Type B pancreatic cell (in vitro differentiated cells): Measurements from ENCODE around the gene LIN54. TPM values are rescaled to one million over a fixed set of nuclear protein-coding genes. Genes with fewer than 3 reads are reported as not detected.
"Not testable (repeated sequence)": the region's sequence is repeated elsewhere in the genome, so short reads cannot be mapped to it uniquely, and the experiment has no call there.

Source experiments
- DNase-seq: peaks from one replicate; pipeline ENCODE4 v3.0.0; 2021; ENCODE audit warnings: mixed read lengths; ENCODE audit not compliant: unreplicated experiment; ENCODE audit errors: extremely low spot score
- H3K27ac Mint-ChIP-seq: 2 replicates; pipeline ENCODE4 v1.8.0; 2021; ENCODE audit warnings: mild to moderate bottlenecking, mixed read lengths
- H3K27me3 Mint-ChIP-seq: 2 replicates; pipeline ENCODE4 v1.8.0; 2021; ENCODE audit warnings: mixed read lengths
- H3K36me3 Mint-ChIP-seq: 2 replicates; pipeline ENCODE4 v1.8.0; 2021; ENCODE audit warnings: mixed read lengths
- H3K4me1 Mint-ChIP-seq: one replicate; pipeline ENCODE4 v1.8.0; 2021; ENCODE audit warnings: mixed read lengths; ENCODE audit not compliant: unreplicated experiment
- H3K4me3 Mint-ChIP-seq: 2 replicates; pipeline ENCODE4 v1.8.0; 2021; ENCODE audit warnings: mild to moderate bottlenecking, mixed read lengths
- H3K9me3 Mint-ChIP-seq: 2 replicates; pipeline ENCODE4 v1.8.0; 2021; ENCODE audit warnings: mixed read lengths
- CTCF ChIP-seq: fragments of 200-600 bp; sonication (generic); conservative IDR thresholded peaks from 2 replicates; pipeline ENCODE4 v1.5.0; 2021; ENCODE audit warnings: antibody characterized with exemption, mild to moderate bottlenecking
- long read RNA-seq: library from polyadenylated mRNA; unstranded; transcript quantifications from one replicate; pipeline ENCODE4 v2.0.0, GENCODE V29; 2020
- total RNA-seq: library from RNA; stranded (reverse); gene quantifications from 2 replicates; pipeline ENCODE4 v1.2.1, GENCODE V29; 2021; ENCODE audit warnings: low replicate concordance

The LIN54 gene
- total RNA-seq: 15.7 and 17.5 TPM in 2 replicates
- long read RNA-seq, partial matches to known transcripts: 6 of 10 reads
- long read RNA-seq, other reads (novel, unspliced or antisense): 4 of 10 reads

GRCh38 chr4:83010522-83011318, at the start of gene LIN54:
TSS of gene LIN54 (minus strand) at chr4:83010823. CDS start at chr4:82984844, 25,979 bp downstream.
- TF ChIP-seq CTCF: no peak
- no peaks in the 10 kb centered on the region for H3K27me3 Mint-ChIP-seq
- H3K4me1 Mint-ChIP-seq: peaks cover 31% of the 10 kb centered on the region
- DNase-seq: peak; percentile 80
- peak within 1 kb of the TSS; percentile 96 for H3K27ac Mint-ChIP-seq
- H3K36me3 Mint-ChIP-seq: peaks cover 4% of the 10 kb centered on the region
- H3K9me3 Mint-ChIP-seq: no peaks in the 10 kb centered on the region
- peak within 1 kb of the TSS; percentile 95 for H3K4me3 Mint-ChIP-seq

- Mint-ChIP-seq H3K9me3 (no peaks in the 10 kb centered on the region), H3K27ac (no peak overlapping the region), H3K4me1 (no peaks in the 10 kb centered on the region), H3K4me3 (no peak overlapping the region), H3K27me3 (no peaks in the 10 kb centered on the region), H3K36me3 (peaks cover 36% of the 10 kb centered on the region)
- TF ChIP-seq CTCF: peak; percentile 63
- DNase-seq: no peak
Measured at GRCh38 chr4:83054928-83055327, 44.3 kb upstream of the LIN54 start.

GRCh38 chr4:83048781-83049180, 38.2 kb upstream of the LIN54 start:
- H3K9me3 Mint-ChIP-seq, H3K4me1 Mint-ChIP-seq, H3K27me3 Mint-ChIP-seq, H3K27ac Mint-ChIP-seq, DNase-seq, H3K4me3 Mint-ChIP-seq: not testable (repeated sequence)
- peaks cover 29% of the 10 kb centered on the region for H3K36me3 Mint-ChIP-seq

- Mint-ChIP-seq H3K4me3 (no peak overlapping the region), H3K27me3 (no peaks in the 10 kb centered on the region), H3K27ac (no peak overlapping the region), H3K9me3 (no peaks in the 10 kb centered on the region), H3K36me3 (peaks cover 16% of the 10 kb centered on the region), H3K4me1 (no peaks in the 10 kb centered on the region)
- DNase-seq: no peak
- no peak for TF ChIP-seq CTCF
Measured at GRCh38 chr4:83046693-83047473, 36.3 kb upstream of the LIN54 start.

- no peaks in the 10 kb centered on the region for H3K36me3 Mint-ChIP-seq
- no peaks in the 10 kb centered on the region for H3K27me3 Mint-ChIP-seq
- DNase-seq: no peak
- no peaks in the 10 kb centered on the region for H3K4me1 Mint-ChIP-seq
- TF ChIP-seq CTCF: no peak
- no peak overlapping the region for H3K27ac Mint-ChIP-seq
- H3K4me3 Mint-ChIP-seq: no peak overlapping the region
- no peaks in the 10 kb centered on the region for H3K9me3 Mint-ChIP-seq
Measured at GRCh38 chr4:83043801-83044407, 33.3 kb upstream of the LIN54 start.

GRCh38 chr4:83043157-83043556, 32.5 kb upstream of the LIN54 start:
- not testable (repeated sequence) for H3K9me3 Mint-ChIP-seq, H3K27ac Mint-ChIP-seq, DNase-seq, H3K36me3 Mint-ChIP-seq, H3K4me3 Mint-ChIP-seq, H3K4me1 Mint-ChIP-seq, H3K27me3 Mint-ChIP-seq
